Measurements from ENCODE around the gene ZFAND5. TPM values are rescaled to one million over a fixed set of nuclear protein-coding genes. Genes with fewer than 3 reads are reported as not detected.

Gene ZFAND5
- total and polyA plus RNA-seq, 2 experiments from 2014 or later = 138 to 216 TPM

- TF ChIP-seq ZNF462 (CRISPR knock-in tag; IDR thresholded peaks at IDR 0.05) = no peak
- TF ChIP-seq ZNF114 (CRISPR knock-in tag; IDR thresholded peaks at IDR 0.05) = no peak
- no peak for TF ChIP-seq CREB1 (CRISPR knock-in tag; IDR thresholded peaks at IDR 0.05; ENCODE audit: low read depth)
- TF ChIP-seq EZH2phosphoT487 (IDR thresholded peaks at IDR 0.05; ENCODE audit: unreplicated experiment) = no peak
- TF ChIP-seq JUNB (IDR thresholded peaks at IDR 0.05; ENCODE audit: unreplicated experiment) = no peak
- no peak for TF ChIP-seq REST (IDR thresholded peaks at IDR 0.05; ENCODE audit: unreplicated experiment)
Observed at GRCh38 chr9:72305102-72305546, 59.9 kb downstream of the ZFAND5 start (continued).

GRCh38 chr9:72304538-72304937 is 60.5 kb downstream of the ZFAND5 start:
- H3K4me3 ChIP-seq = no peak overlapping the region
- H3K79me2 ChIP-seq (replicated peaks; ENCODE audit: insufficient read depth) = no peaks in the 10 kb centered on the region
- no peak overlapping the region for H3K27ac ChIP-seq (ENCODE audit: low read depth)
- Mint-ChIP-seq H3K4me3 (no peak overlapping the region), H3K27ac (no peak overlapping the region), H3K9me3 (no peaks in the 10 kb centered on the region), H3K27me3 (ENCODE audit: insufficient read depth, low read depth, poor library complexity) (no peaks in the 10 kb centered on the region), H3K4me1 (no peaks in the 10 kb centered on the region), H3K36me3 (ENCODE audit: low read depth) (no peaks in the 10 kb centered on the region)
- DNase-seq (ENCODE audit: low spot score) (no peak), ATAC-seq (no peak)
- no peaks in the 10 kb centered on the region for H3K4me1 ChIP-seq (ENCODE audit: insufficient read depth)
- no peaks in the 10 kb centered on the region for H3K27me3 ChIP-seq (ENCODE audit: insufficient read depth)
- peak overlapping the region; percentile 35; the same call in 1 of the 2 replicates for H2AFZ ChIP-seq
- H3K36me3 ChIP-seq (ENCODE audit: insufficient read depth) = no peaks in the 10 kb centered on the region
- no peaks in the 10 kb centered on the region for H3F3A ChIP-seq (replicated peaks; ENCODE audit: low read depth)
- H4K20me1 ChIP-seq (replicated peaks; ENCODE audit: insufficient read depth) = no peaks in the 10 kb centered on the region
- no peaks in the 10 kb centered on the region for H3K9me2 ChIP-seq (ENCODE audit: insufficient read depth)
- no peak overlapping the region for H3K4me2 ChIP-seq
- TF ChIP-seq EZH2phosphoT487 (IDR thresholded peaks at IDR 0.05; ENCODE audit: unreplicated experiment) = no peak
- no peak for TF ChIP-seq ZNF331 (CRISPR knock-in tag; IDR thresholded peaks at IDR 0.05; ENCODE audit: low read depth)
- no peak for TF ChIP-seq ETS1 (IDR thresholded peaks at IDR 0.05)
- no peak for TF ChIP-seq CREB1 (CRISPR knock-in tag; IDR thresholded peaks at IDR 0.05; ENCODE audit: low read depth)
- TF ChIP-seq ZNF114 (CRISPR knock-in tag; IDR thresholded peaks at IDR 0.05) = no peak
- no peak for TF ChIP-seq REST (IDR thresholded peaks at IDR 0.05; ENCODE audit: unreplicated experiment)
- no peak for TF ChIP-seq EZH2 (IDR thresholded peaks at IDR 0.05; ENCODE audit: low read depth, unreplicated experiment)
- TF ChIP-seq NANOG (IDR thresholded peaks at IDR 0.05; ENCODE audit: borderline replicate concordance) = no peak
- no peak for TF ChIP-seq STAT1 (IDR thresholded peaks at IDR 0.05; ENCODE audit: unreplicated experiment)
